CD4-positive, alpha-beta memory T cell (primary cell): ENCODE data around the gene ABCB9. TPM values are rescaled to one million over a fixed set of nuclear protein-coding genes. Genes with fewer than 3 reads are reported as not detected.

Experiments used
- CTCF ChIA-PET: fragments of 350-600 bp; sonication (Branson Sonifier 250); formaldehyde crosslinking; loops from one replicate; lab custom pipeline; 2021; ENCODE audit warnings: inconsistent platforms; ENCODE audit not compliant: partially characterized antibody; lab: Charles Lee
- POLR2A ChIA-PET: fragments of 350-600 bp; sonication (Branson Sonifier 250); formaldehyde crosslinking; loops from one replicate; lab custom pipeline; 2021; ENCODE audit not compliant: partially characterized antibody; lab: Charles Lee
- DNase-seq, 5 donors: peaks; one replicate each; pipeline versions ENCODE4 v3.0.0 to v3.0.0-alpha.2; 2020 to 2022; ENCODE audit warnings: mixed read lengths in 1 of 5
- H3K27ac ChIP-seq: one replicate; pipeline ENCODE4 v1.7.0; 2013; ENCODE audit warnings: low read depth, low read length
- H3K27me3 ChIP-seq: 2 replicates; pipeline ENCODE4 v1.7.0; 2013; ENCODE audit warnings: mild to moderate bottlenecking, low read length, moderate library complexity; ENCODE audit not compliant: insufficient read depth
- H3K36me3 ChIP-seq: 2 replicates; pipeline ENCODE4 v1.7.0; 2013; ENCODE audit warnings: mild to moderate bottlenecking, low read length, moderate library complexity; ENCODE audit not compliant: insufficient read depth
- H3K4me1 ChIP-seq: 2 replicates; pipeline ENCODE4 v1.7.0; 2013; ENCODE audit warnings: mild to moderate bottlenecking, low read length, moderate library complexity; ENCODE audit not compliant: insufficient read depth
- H3K4me3 ChIP-seq, 2 donors: one replicate each; pipeline ENCODE4 v1.7.0; 2013; ENCODE audit warnings: low read length in 2 of 2, mild to moderate bottlenecking in 1 of 2
- H3K9me3 ChIP-seq, 2 donors: one replicate each; pipeline ENCODE4 v1.7.0; 2013; ENCODE audit warnings: low read length in 2 of 2, control low read depth in 1 of 2; ENCODE audit not compliant: control insufficient read depth in 1 of 2
- H3K27ac Mint-ChIP-seq, 7 donors: one replicate each; pipeline ENCODE4 v1.8.0; 2020 to 2021; ENCODE audit warnings: mixed read lengths in 7 of 7, mild to moderate bottlenecking in 6 of 7, inconsistent platforms in 3 of 7, moderate library complexity in 3 of 7
- H3K27me3 Mint-ChIP-seq, 2 donors: one replicate each; pipeline ENCODE4 v1.8.0; 2020 to 2021; ENCODE audit warnings: mixed read lengths in 2 of 2
- H3K36me3 Mint-ChIP-seq, 2 donors: one replicate each; pipeline ENCODE4 v1.8.0; 2020 to 2021; ENCODE audit warnings: mixed read lengths in 2 of 2, inconsistent platforms in 1 of 2, mild to moderate bottlenecking in 1 of 2
- H3K4me1 Mint-ChIP-seq, 4 donors: one replicate each; pipeline ENCODE4 v1.8.0; 2020 to 2021; ENCODE audit warnings: mixed read lengths in 4 of 4, mild to moderate bottlenecking in 1 of 4
- H3K4me3 Mint-ChIP-seq, 8 donors: one replicate each; pipeline ENCODE4 v1.8.0; 2020 to 2021; ENCODE audit warnings: mixed read lengths in 8 of 8, mild to moderate bottlenecking in 7 of 8, moderate library complexity in 6 of 8, inconsistent platforms in 3 of 8
- H3K9me3 Mint-ChIP-seq, 8 donors: one replicate each; pipeline ENCODE4 v1.8.0; 2020 to 2021; ENCODE audit warnings: mixed read lengths in 8 of 8, mild to moderate bottlenecking in 5 of 8, inconsistent platforms in 3 of 8, moderate library complexity in 1 of 8
- intact Hi-C: fragments of 100-400 bp; cut with micrococcal nuclease; formaldehyde crosslinking; loops from one replicate; pipeline ENCODE4 v1.15.1; 2023
- polyA plus RNA-seq, 2 donors: library from polyadenylated mRNA; unstranded; fragments of 300-500 nt; fragmentation: Illumina TruSeq; gene quantifications; one replicate each; pipeline ENCODE4 v1.2.3, GENCODE V29; 2021
- total RNA-seq, 2 experiments: library from RNA; stranded (reverse); gene quantifications; one replicate each; pipeline ENCODE4 v1.2.3, GENCODE V29; 2021

Gene ABCB9
- total and polyA plus RNA-seq, 4 experiments from 2014 or later: 0.81 to 7.1 (median 3.8) TPM

GRCh38 chr12:122963941-122964265 is 2.4 kb downstream of the ABCB9 start:
- Histone ChIP-seq H3K36me3 (no peaks in the 10 kb centered on the region), H3K4me3 (no peak overlapping the region), H3K4me1 (peaks cover 11% of the 10 kb centered on the region), H3K27ac (no peak overlapping the region), H3K9me3 (no peaks in the 10 kb centered on the region), H3K27me3 (no peaks in the 10 kb centered on the region)
- intact Hi-C loops: no loop called here
- POLR2A ChIA-PET: interaction anchor here (0.8 to 2.9 kb wide), 2 partner anchors 11 to 16 kb away, joined by 4 to 17 read pairs; partner anchors contain the start of genes ARL6IP4 and OGFOD2
- DNase-seq: no peak
- Mint-ChIP-seq H3K36me3 (no peaks in the 10 kb centered on the region), H3K9me3 (no peaks in the 10 kb centered on the region), H3K4me1 (peaks cover 3 to 11% (median 8%) of the 10 kb centered on the region in 4 donors), H3K27ac (no peak overlapping the region), H3K4me3 (no peak overlapping the region), H3K27me3 (no peaks in the 10 kb centered on the region)
- CTCF ChIA-PET: no interaction called here

GRCh38 chr12:122961531-122962329 is 4.5 kb downstream of the ABCB9 start:
- H3K27me3 ChIP-seq: no peaks in the 10 kb centered on the region
- intact Hi-C loops: no loop called here
- no peak overlapping the region for H3K27ac ChIP-seq
- DNase-seq: peak in 1 of 5 donors; percentile 37
- Mint-ChIP-seq H3K9me3 (no peaks in the 10 kb centered on the region), H3K27ac (no peak overlapping the region), H3K36me3 (peaks cover 0 to 3% of the 10 kb centered on the region in 2 donors), H3K27me3 (no peaks in the 10 kb centered on the region), H3K4me1 (peaks cover 3 to 9% (median 6%) of the 10 kb centered on the region in 4 donors), H3K4me3 (no peak overlapping the region)
- ChIA-PET CTCF (interaction anchor here (0.6 kb wide), 1 partner anchor 45 kb away, joined by 4 read pairs; no protein-coding TSS in a partner anchor), POLR2A (no interaction called here)
- no peaks in the 10 kb centered on the region for H3K36me3 ChIP-seq
- H3K4me1 ChIP-seq: peaks cover 11% of the 10 kb centered on the region
- H3K9me3 ChIP-seq: no peaks in the 10 kb centered on the region
- H3K4me3 ChIP-seq: no peak overlapping the region

GRCh38 chr12:122960193-122960569 is 6.1 kb downstream of the ABCB9 start:
- Histone ChIP-seq H3K27ac (no peak overlapping the region), H3K4me1 (peaks cover 2% of the 10 kb centered on the region), H3K4me3 (no peak overlapping the region), H3K36me3 (no peaks in the 10 kb centered on the region), H3K27me3 (no peaks in the 10 kb centered on the region), H3K9me3 (no peaks in the 10 kb centered on the region)
- Mint-ChIP-seq H3K27me3 (no peaks in the 10 kb centered on the region), H3K4me1 (peaks cover 3 to 6% (median 5%) of the 10 kb centered on the region in 4 donors), H3K4me3 (no peak overlapping the region), H3K27ac (no peak overlapping the region), H3K36me3 (peaks cover 0 to 3% of the 10 kb centered on the region in 2 donors), H3K9me3 (no peaks in the 10 kb centered on the region)
- intact Hi-C loops: no loop called here
- ChIA-PET POLR2A (no interaction called here), CTCF (interaction anchor here (0.9 kb wide), 1 partner anchor 101 kb away, joined by 3 read pairs; no protein-coding TSS in a partner anchor)
- DNase-seq: no peak

GRCh38 chr12:122959566-122960192 is 6.6 kb downstream of the ABCB9 start:
- ChIA-PET POLR2A (no interaction called here), CTCF (no interaction called here)
- intact Hi-C loops: no loop called here
- Mint-ChIP-seq H3K9me3 (no peaks in the 10 kb centered on the region), H3K36me3 (peaks cover 0 to 3% of the 10 kb centered on the region in 2 donors), H3K4me1 (peaks cover 0 to 2% (median 1%) of the 10 kb centered on the region in 4 donors), H3K27ac (no peak overlapping the region), H3K27me3 (no peaks in the 10 kb centered on the region), H3K4me3 (no peak overlapping the region)
- H3K4me1 ChIP-seq: no peaks in the 10 kb centered on the region
- no peaks in the 10 kb centered on the region for H3K9me3 ChIP-seq
- H3K36me3 ChIP-seq: no peaks in the 10 kb centered on the region
- H3K27me3 ChIP-seq: no peaks in the 10 kb centered on the region
- H3K27ac ChIP-seq: no peak overlapping the region
- no peak overlapping the region for H3K4me3 ChIP-seq
- no peak for DNase-seq

GRCh38 chr12:122958198-122958888 is 7.9 kb downstream of the ABCB9 start:
- intact Hi-C loops: no loop called here
- peaks cover 0 to 3% of the 10 kb centered on the region in 2 donors for H3K36me3 Mint-ChIP-seq
- ChIA-PET POLR2A (no interaction called here), CTCF (no interaction called here)
- Histone ChIP-seq H3K4me1 (no peaks in the 10 kb centered on the region), H3K27ac (no peak overlapping the region), H3K36me3 (no peaks in the 10 kb centered on the region), H3K9me3 (no peaks in the 10 kb centered on the region), H3K27me3 (no peaks in the 10 kb centered on the region), H3K4me3 (no peak overlapping the region)
- H3K4me1 Mint-ChIP-seq: no peaks in the 10 kb centered on the region
- H3K27ac Mint-ChIP-seq: no peak overlapping the region
- DNase-seq: no peak
- H3K9me3 Mint-ChIP-seq: no peaks in the 10 kb centered on the region
- no peak overlapping the region for H3K4me3 Mint-ChIP-seq
- H3K27me3 Mint-ChIP-seq: no peaks in the 10 kb centered on the region

- no peak overlapping the region for H3K4me3 ChIP-seq
- DNase-seq: no peak
- H3K9me3 ChIP-seq: no peaks in the 10 kb centered on the region
- H3K36me3 ChIP-seq: no peaks in the 10 kb centered on the region
- no peak overlapping the region for H3K27ac Mint-ChIP-seq
- no peaks in the 10 kb centered on the region for H3K9me3 Mint-ChIP-seq
- intact Hi-C loops: no loop called here
- POLR2A ChIA-PET: interaction anchor here (1.5 kb wide), 2 partner anchors 84 to 120 kb away, joined by 3 to 4 read pairs; no protein-coding TSS in a partner anchor
- no peaks in the 10 kb centered on the region for H3K27me3 ChIP-seq
- no peaks in the 10 kb centered on the region for H3K4me1 ChIP-seq
- CTCF ChIA-PET: interaction anchor here (1.1 to 17.2 kb wide), 6 partner anchors 10 to 162 kb away, joined by 3 to 268 read pairs (median 6); no protein-coding TSS in a partner anchor
- H3K4me1 Mint-ChIP-seq: peaks cover 0 to 4% (median 2%) of the 10 kb centered on the region in 4 donors
- H3K27ac ChIP-seq: no peak overlapping the region
- H3K27me3 Mint-ChIP-seq: no peaks in the 10 kb centered on the region
- H3K4me3 Mint-ChIP-seq: no peak overlapping the region
- peaks cover 0 to 3% of the 10 kb centered on the region in 2 donors for H3K36me3 Mint-ChIP-seq
Observed at GRCh38 chr12:122956035-122956434, 10.2 kb downstream of the ABCB9 start.

- H3K9me3 ChIP-seq: no peaks in the 10 kb centered on the region
- H3K4me1 ChIP-seq: no peaks in the 10 kb centered on the region
- ChIA-PET POLR2A (interaction anchor here (1.3 kb wide), 1 partner anchor 20 kb away, joined by 3 read pairs; the partner anchor contains the start of gene OGFOD2), CTCF (interaction anchor here (0.7 to 17.2 kb wide), 8 partner anchors 9 to 283 kb away, joined by 3 to 268 read pairs (median 6); partner anchors contain the start of gene VPS37B)
- no peak overlapping the region for H3K27ac ChIP-seq
- no peaks in the 10 kb centered on the region for H3K36me3 ChIP-seq
- Mint-ChIP-seq H3K27ac (no peak overlapping the region), H3K9me3 (no peaks in the 10 kb centered on the region), H3K27me3 (no peaks in the 10 kb centered on the region), H3K4me1 (peaks cover 0 to 4% (median 2%) of the 10 kb centered on the region in 4 donors), H3K36me3 (peaks cover 0 to 3% of the 10 kb centered on the region in 2 donors), H3K4me3 (no peak overlapping the region)
- intact Hi-C loops: no loop called here
- H3K27me3 ChIP-seq: no peaks in the 10 kb centered on the region
- H3K4me3 ChIP-seq: no peak overlapping the region
- DNase-seq: no peak
Observed at GRCh38 chr12:122955156-122955555, 11.1 kb downstream of the ABCB9 start.
